SK-N-MC (cell line): ENCODE measurements around the gene GMDS.

Experiments
- EZH2 ChIP-seq: fragments of 200-600 bp; sonication (generic); IDR thresholded peaks from one replicate; pipeline ENCODE4 v1.6.1; 2017; ENCODE audit warnings: antibody characterized with exemption
- POLR2AphosphoS5 ChIP-seq: IDR thresholded peaks from 2 replicates; pipeline ENCODE4 v1.6.1; 2012; ENCODE audit warnings: mild to moderate bottlenecking, low read depth, low read length, borderline replicate concordance

DNA sequence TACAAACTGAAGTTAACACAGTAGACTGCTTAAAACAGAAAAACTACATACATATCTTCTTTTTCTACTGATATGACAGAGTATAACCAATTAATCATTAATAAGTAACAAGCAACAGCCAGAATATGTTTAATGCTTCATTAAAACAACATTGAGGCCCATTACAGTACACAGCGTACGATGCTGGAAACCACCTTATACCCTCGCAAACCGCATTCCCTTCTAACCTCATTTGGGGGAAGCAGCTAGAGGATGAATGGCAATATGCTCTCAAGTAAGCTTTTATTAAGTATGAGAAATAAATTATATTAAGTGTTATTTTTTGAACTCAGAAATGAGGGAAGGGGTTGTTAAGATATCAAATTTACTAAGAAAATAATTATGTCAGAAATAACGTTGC lies 142.4 kb downstream of the GMDS start:
- no peak for TF ChIP-seq POLR2AphosphoS5
- no peak for TF ChIP-seq EZH2
